ENCODE results near the gene MAP3K19.

- TF ChIP-seq EZH2 (IDR thresholded peaks at IDR 0.05; ENCODE audit: borderline replicate concordance) (no peak), CTCF (IDR thresholded peaks at IDR 0.05; ENCODE audit: poor library complexity) (no peak)
Measured at GRCh38 chr2:134944975-134945374, 102.3 kb downstream of the MAP3K19 start.

Data from hepatocyte (in vitro differentiated cells).